Tibial nerve (tissue), 3 donors: Measurements from ENCODE around the gene LGI4.

Experiments used
- POLR2A ChIP-seq, 2 donors: fragments of 450-650 bp; IDR thresholded peaks; one replicate each; pipeline ENCODE4 v1.6.1; 2017; ENCODE audit warnings: antibody characterized with exemption in 2 of 2, mild to moderate bottlenecking in 2 of 2, moderate library complexity in 2 of 2
- TF ChIP-seq, protein P1 (sequence below), 5 experiments: fragments of 200-600 bp in 3 of 5; fragments of 450-650 bp in 2 of 5; sonication (generic) in 3 of 5; IDR thresholded peaks; one replicate each; pipeline ENCODE4 v1.5.1; 2016 to 2019; ENCODE audit warnings: antibody characterized with exemption in 5 of 5, mild to moderate bottlenecking in 3 of 5, moderate library complexity in 2 of 5

DNA sequence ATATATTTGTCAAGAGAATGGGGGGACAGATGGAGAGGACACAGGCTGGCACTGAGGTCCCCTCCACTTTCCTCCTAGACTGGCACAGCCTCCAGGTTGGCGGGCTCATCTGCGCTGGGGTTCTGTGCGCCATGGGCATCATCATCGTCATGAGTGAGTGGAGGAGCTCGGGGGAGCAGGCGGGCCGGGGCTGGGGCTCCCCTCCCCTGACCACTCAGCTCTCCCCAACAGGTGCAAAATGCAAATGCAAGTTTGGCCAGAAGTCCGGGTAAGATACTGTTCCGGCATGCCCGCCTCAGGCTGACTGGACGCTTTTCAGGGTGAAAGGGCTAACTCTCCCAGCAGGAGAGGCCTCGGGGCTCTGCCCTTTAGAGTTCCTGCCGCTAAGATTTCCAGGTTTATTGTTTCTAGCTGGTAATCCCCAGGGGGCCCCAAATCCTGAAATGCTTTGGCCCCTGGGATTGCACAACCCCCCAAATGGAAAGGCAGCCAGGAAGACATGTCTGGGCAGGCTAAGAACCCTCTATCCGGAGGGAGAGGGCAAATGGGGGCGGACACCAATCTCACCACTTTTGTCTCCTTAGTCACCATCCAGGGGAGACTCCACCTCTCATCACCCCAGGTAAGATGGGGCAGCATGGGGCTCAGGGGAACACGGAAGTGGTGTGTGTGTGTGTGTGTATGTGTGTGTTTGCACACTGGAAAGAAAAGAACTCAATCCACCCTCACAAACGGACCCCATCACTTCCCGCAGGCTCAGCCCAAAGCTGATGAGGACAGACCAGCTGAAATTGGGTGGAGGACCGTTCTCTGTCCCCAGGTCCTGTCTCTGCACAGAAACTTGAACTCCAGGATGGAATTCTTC lies 11.9 kb downstream of the LGI4 start:
- TF ChIP-seq, protein P1, sequence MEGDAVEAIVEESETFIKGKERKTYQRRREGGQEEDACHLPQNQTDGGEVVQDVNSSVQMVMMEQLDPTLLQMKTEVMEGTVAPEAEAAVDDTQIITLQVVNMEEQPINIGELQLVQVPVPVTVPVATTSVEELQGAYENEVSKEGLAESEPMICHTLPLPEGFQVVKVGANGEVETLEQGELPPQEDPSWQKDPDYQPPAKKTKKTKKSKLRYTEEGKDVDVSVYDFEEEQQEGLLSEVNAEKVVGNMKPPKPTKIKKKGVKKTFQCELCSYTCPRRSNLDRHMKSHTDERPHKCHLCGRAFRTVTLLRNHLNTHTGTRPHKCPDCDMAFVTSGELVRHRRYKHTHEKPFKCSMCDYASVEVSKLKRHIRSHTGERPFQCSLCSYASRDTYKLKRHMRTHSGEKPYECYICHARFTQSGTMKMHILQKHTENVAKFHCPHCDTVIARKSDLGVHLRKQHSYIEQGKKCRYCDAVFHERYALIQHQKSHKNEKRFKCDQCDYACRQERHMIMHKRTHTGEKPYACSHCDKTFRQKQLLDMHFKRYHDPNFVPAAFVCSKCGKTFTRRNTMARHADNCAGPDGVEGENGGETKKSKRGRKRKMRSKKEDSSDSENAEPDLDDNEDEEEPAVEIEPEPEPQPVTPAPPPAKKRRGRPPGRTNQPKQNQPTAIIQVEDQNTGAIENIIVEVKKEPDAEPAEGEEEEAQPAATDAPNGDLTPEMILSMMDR (IDR thresholded peaks at IDR 0.05) = no peak
- no peak for TF ChIP-seq POLR2A (IDR thresholded peaks at IDR 0.05)
